Fibroblast of lung (primary cell): ENCODE data around the gene CHADL. TPM values are rescaled to one million over a fixed set of nuclear protein-coding genes. Genes with fewer than 3 reads are reported as not detected.

ENCODE experiments used
- DNase-seq, 2 donors: peaks; one replicate each; pipeline versions ENCODE4 v3.0.0 to v3.0.0-alpha.2; 2010; ENCODE audit warnings: low read depth in 2 of 2
- H2AFZ ChIP-seq: 2 replicates; pipeline ENCODE4 v1.5.1; 2012; ENCODE audit warnings: low read length, control low read depth, inconsistent platforms
- H3K27ac ChIP-seq: 2 replicates; pipeline ENCODE4 v1.5.1; 2011; ENCODE audit warnings: low read length, control low read depth; ENCODE audit not compliant: insufficient read depth
- H3K27me3 ChIP-seq: 2 replicates; pipeline ENCODE4 v1.5.1; 2011; ENCODE audit warnings: mild to moderate bottlenecking, low read length; ENCODE audit not compliant: control insufficient read depth, insufficient read depth
- H3K36me3 ChIP-seq: 2 replicates; pipeline ENCODE4 v1.5.1; 2011; ENCODE audit warnings: low read length; ENCODE audit not compliant: control insufficient read depth, insufficient read depth
- H3K4me1 ChIP-seq: 2 replicates; pipeline ENCODE4 v1.5.1; 2011; ENCODE audit warnings: low read length; ENCODE audit not compliant: control insufficient read depth, insufficient read depth; ENCODE audit errors: extremely low read depth
- H3K4me2 ChIP-seq: 2 replicates; pipeline ENCODE4 v1.5.1; 2011; ENCODE audit warnings: low read length, control low read depth; ENCODE audit not compliant: insufficient read depth; ENCODE audit errors: extremely low read depth
- H3K4me3 ChIP-seq, 4 experiments: fragments of 200-600 bp in 1 of 4; sonication (generic) in 1 of 4; replicated peaks in 1 of 4; 2 replicates each; pipeline ENCODE4 v1.5.1; 2011 to 2016; ENCODE audit warnings: low read length in 4 of 4, low read depth in 3 of 4, mild to moderate bottlenecking in 3 of 4, control low read depth in 2 of 4, inconsistent platforms in 1 of 4, mixed read lengths in 1 of 4; ENCODE audit not compliant: insufficient read depth in 1 of 4; ENCODE audit errors: control extremely low read depth in 1 of 4
- H3K79me2 ChIP-seq: 2 replicates; pipeline ENCODE4 v1.5.1; 2012; ENCODE audit warnings: mild to moderate bottlenecking, low read length, inconsistent platforms; ENCODE audit not compliant: control insufficient read depth, insufficient read depth
- H3K9ac ChIP-seq: 2 replicates; pipeline ENCODE4 v1.5.1; 2011; ENCODE audit warnings: mild to moderate bottlenecking, low read length, control low read depth; ENCODE audit not compliant: insufficient read depth
- H3K9me3 ChIP-seq: 2 replicates; pipeline ENCODE4 v1.5.1; 2012; ENCODE audit warnings: low read depth, low read length; ENCODE audit not compliant: control insufficient read depth, insufficient read depth
- H4K20me1 ChIP-seq: 2 replicates; pipeline ENCODE4 v1.5.1; 2011; ENCODE audit warnings: low read length; ENCODE audit not compliant: control insufficient read depth, insufficient read depth; ENCODE audit errors: extremely low read depth
- EZH2 ChIP-seq: IDR thresholded peaks from 2 replicates; pipeline ENCODE4 v1.5.1; 2012; ENCODE audit warnings: low read length, control low read depth, mild to moderate bottlenecking; ENCODE audit errors: missing control alignments
- polyA plus RNA-seq, 2 donors: library from polyadenylated mRNA; depleted of rRNA in 1 of 2; stranded (reverse) in 1 of 2; unstranded in 1 of 2; fragments of >200 nt; gene quantifications; 2 replicates each; pipeline ENCODE4 v1.2.1, GENCODE V29; 2011 to 2012; ENCODE audit warnings: missing spikeins in 1 of 2
- total RNA-seq: library from RNA; depleted of rRNA; stranded (reverse); fragments of >200 nt; gene quantifications from 2 replicates; pipeline ENCODE4 v1.2.1, GENCODE V29; 2014
- TF ChIP-seq, protein P1 (sequence below), 2 donors: IDR thresholded peaks in 1 of 2; conservative IDR thresholded peaks in 1 of 2; 1 replicate in 1 of 2; 2 replicates in 1 of 2; pipeline ENCODE4 v1.5.1; 2011 to 2012; ENCODE audit warnings: low read length in 2 of 2, control low read depth in 1 of 2, inconsistent platforms in 1 of 2, low read depth in 1 of 2, mild to moderate bottlenecking in 1 of 2

The CHADL gene
- total and polyA plus RNA-seq, 2 donors (not counting 1 experiment from before 2014, with no cell fraction given), result 0.10 to 3.1 TPM

DNA sequence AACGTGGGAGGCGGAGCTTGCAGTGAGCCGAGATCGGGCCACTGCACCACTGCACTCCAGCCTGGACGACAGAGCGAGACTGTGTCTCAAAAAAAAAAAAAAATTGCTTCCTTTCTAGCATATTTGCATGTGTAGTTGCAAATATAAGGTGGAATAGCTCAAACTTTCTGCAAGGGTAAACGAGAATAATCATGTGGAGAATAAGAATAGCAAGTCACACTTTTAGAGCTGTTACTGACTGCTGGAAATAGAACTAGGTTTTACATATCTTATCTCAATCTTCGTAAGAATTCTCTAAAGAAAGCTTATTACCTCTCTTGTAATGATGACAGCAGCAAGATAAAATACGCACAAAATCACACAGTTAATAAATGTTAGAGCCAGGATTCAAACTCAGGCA, 34.0 kb downstream of the CHADL start:
- Histone ChIP-seq H3K4me1 (no peaks in the 10 kb centered on the region), H3K9me3 (no peaks in the 10 kb centered on the region), H3K4me3 (no peak overlapping the region), H3K27me3 (no peaks in the 10 kb centered on the region), H3K27ac (no peak overlapping the region), H3K4me2 (no peak overlapping the region), H2AFZ (no peak overlapping the region), H3K36me3 (peaks cover 1% of the 10 kb centered on the region), H3K79me2 (peaks cover 10% of the 10 kb centered on the region), H4K20me1 (no peaks in the 10 kb centered on the region), H3K9ac (no peak overlapping the region)
- no peak for DNase-seq
- no peak for TF ChIP-seq EZH2
- TF ChIP-seq, protein P1, sequence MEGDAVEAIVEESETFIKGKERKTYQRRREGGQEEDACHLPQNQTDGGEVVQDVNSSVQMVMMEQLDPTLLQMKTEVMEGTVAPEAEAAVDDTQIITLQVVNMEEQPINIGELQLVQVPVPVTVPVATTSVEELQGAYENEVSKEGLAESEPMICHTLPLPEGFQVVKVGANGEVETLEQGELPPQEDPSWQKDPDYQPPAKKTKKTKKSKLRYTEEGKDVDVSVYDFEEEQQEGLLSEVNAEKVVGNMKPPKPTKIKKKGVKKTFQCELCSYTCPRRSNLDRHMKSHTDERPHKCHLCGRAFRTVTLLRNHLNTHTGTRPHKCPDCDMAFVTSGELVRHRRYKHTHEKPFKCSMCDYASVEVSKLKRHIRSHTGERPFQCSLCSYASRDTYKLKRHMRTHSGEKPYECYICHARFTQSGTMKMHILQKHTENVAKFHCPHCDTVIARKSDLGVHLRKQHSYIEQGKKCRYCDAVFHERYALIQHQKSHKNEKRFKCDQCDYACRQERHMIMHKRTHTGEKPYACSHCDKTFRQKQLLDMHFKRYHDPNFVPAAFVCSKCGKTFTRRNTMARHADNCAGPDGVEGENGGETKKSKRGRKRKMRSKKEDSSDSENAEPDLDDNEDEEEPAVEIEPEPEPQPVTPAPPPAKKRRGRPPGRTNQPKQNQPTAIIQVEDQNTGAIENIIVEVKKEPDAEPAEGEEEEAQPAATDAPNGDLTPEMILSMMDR (conservative IDR thresholded peaks at IDR 0.05 in 1 of 2, IDR thresholded peaks at IDR 0.05 in 1 of 2; ENCODE audit: low read depth in 1 of 2, low read length in 2 of 2), result no peak

DNA sequence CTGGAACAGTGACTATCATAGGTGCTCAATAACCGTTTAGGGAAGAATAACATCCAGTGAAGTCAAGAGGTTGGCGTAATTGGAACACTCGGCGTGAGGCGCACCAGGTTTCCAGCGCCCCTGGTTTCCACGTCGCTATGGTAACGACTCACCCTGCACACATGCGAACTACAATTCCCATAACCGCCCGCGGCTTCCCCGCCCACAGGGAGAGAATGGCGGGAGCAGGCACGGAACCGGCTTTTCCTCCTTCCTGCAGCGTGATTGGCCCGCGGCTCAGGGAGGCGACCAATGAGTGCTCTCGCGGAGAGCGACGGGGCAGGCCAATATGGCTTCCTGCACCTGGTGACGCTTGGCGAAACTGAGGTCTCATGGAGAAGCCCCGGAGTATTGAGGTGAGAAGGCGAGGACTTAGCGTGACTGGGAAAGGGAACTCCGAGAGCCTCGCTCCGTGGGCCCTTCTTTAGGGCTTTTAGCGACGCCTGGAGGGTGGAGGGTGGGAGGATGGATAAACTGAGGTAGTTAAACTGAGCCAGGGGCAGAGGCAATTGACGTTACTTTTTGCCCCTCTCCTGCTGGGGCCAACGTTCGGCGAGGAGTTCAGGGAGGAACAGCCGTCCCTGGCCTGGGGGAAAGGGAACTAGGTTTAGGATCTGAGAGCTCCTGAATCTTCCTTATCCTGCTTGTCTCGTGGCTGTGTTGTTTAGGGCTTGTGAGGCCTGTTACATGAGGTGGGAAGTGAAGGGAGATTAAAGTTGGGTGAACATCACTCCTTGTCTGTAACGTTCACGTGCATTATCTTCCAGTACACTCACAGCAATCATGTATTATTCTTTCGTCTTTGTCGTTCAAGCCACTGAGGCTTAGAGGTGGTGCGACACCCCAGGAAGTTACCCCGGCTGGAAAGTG, 35.5 kb downstream of the CHADL start, which contains the start of gene L3MBTL2:
Gene L3MBTL2, plus strand, starts transcription at position 321 of the 909 bp plus-strand sequence. Its CDS starts 51 bp downstream, at position 372.
- peak within 1 kb of the TSS; percentile 79 for H3K4me2 ChIP-seq
- H3K4me1 ChIP-seq, result no peaks in the 10 kb centered on the region
- DNase-seq, result peak; percentile 92 to 94
- H2AFZ ChIP-seq, result peak within 1 kb of the TSS; percentile 96
- no peaks in the 10 kb centered on the region for H4K20me1 ChIP-seq
- H3K9ac ChIP-seq, result peak within 1 kb of the TSS; percentile 77
- no peaks in the 10 kb centered on the region for H3K27me3 ChIP-seq
- TF ChIP-seq EZH2, result no peak
- TF ChIP-seq, protein P1 (conservative IDR thresholded peaks at IDR 0.05 in 1 of 2, IDR thresholded peaks at IDR 0.05 in 1 of 2; ENCODE audit: low read depth in 1 of 2, low read length in 2 of 2), result no peak
- H3K36me3 ChIP-seq, result peaks cover 1% of the 10 kb centered on the region
- H3K4me3 ChIP-seq, result peak within 1 kb of the TSS; percentile 71 to 91 (median 86)
- peaks cover 10% of the 10 kb centered on the region for H3K79me2 ChIP-seq
- H3K9me3 ChIP-seq, result no peaks in the 10 kb centered on the region
- peak within 1 kb of the TSS; percentile 76 for H3K27ac ChIP-seq

DNA sequence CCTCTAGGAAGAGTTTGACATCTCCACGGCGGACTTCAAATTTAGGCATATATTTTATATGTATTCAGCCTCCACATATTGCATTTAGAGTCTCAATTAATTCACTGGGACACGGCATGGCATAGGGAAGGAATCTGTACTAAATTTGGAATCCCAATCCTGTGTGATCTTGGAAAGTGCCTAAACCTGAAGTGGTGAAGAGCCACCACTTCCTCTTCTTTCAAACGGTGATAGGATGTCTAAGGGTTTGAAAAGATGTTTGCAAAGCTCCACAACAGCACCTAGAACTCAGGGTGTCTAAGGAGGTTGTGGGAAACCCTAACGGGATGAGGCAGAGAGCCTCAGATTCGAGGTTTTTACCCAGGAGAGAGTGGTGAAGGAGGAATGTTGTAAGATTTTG, 36.7 kb downstream of the CHADL start:
- no peak overlapping the region for H2AFZ ChIP-seq
- no peak overlapping the region for H3K9ac ChIP-seq

More for the DNA sequence above, 36.7 kb downstream of the CHADL start:
- no peaks in the 10 kb centered on the region for H4K20me1 ChIP-seq
- H3K9me3 ChIP-seq, result no peaks in the 10 kb centered on the region
- peaks cover 10% of the 10 kb centered on the region for H3K79me2 ChIP-seq
- DNase-seq, result no peak
- TF ChIP-seq EZH2, result no peak
- TF ChIP-seq, protein P1 (conservative IDR thresholded peaks at IDR 0.05 in 1 of 2, IDR thresholded peaks at IDR 0.05 in 1 of 2; ENCODE audit: low read depth in 1 of 2, low read length in 2 of 2), result no peak
- H3K27ac ChIP-seq, result no peak overlapping the region
- no peaks in the 10 kb centered on the region for H3K36me3 ChIP-seq
- H3K27me3 ChIP-seq, result no peaks in the 10 kb centered on the region
- H3K4me3 ChIP-seq, result no peak overlapping the region
- no peaks in the 10 kb centered on the region for H3K4me1 ChIP-seq
- H3K4me2 ChIP-seq, result no peak overlapping the region
